Measurements from ENCODE around the gene SMARCC1. TPM values are rescaled to one million over a fixed set of nuclear protein-coding genes. Genes with fewer than 3 reads are reported as not detected.
"Not testable (repeated sequence)": the region's sequence is repeated elsewhere in the genome, so short reads cannot be mapped to it uniquely, and the experiment has no call there.

Gene SMARCC1
- total RNA-seq, result 25.6 and 28.7 TPM in 2 replicates

DNA sequence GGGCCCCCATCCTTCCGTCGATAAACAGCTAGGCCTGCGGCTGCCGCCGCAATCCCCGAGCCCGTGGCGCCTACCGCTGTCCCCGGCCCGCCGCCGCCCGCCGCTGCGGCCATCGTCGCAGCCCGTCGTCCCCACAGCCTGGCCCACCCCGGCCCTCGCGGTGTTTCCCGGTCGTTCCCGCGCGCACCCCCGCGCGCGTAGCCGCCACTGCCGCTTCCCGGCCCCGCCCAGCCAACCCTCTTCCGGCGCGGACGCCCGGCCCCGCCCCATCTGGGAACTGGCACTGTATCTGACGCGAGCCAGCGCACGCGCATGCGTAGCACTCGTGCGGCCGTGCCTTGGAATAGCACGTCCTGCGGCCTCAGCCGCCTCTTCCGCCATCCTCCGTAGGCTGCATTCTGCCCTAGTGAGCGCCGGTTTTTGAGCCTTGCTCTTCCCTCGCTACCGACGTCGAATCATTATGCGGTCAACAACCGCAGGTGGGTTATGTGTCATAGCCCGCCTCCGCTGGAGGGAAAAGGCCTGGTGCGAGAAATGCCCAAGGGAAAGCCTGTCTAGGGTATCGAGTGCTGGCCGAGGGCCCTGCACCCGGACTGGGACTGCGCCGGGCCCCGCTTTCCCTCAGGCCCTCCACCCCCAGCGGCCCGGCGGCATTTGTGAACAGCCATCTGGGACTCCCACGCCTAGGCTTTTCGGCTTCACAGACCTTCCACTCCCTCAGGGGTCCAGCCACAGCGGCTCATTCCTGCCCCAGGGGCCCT, at the start of gene SMARCC1:
SMARCC1 (minus strand) TSS at position 209 of the 761 bp plus-strand sequence; CDS start at position 113, 96 bp downstream.
- peak within 1 kb of the TSS; percentile 78 for H3K4me3 ChIP-seq (ENCODE audit: low read depth, low read length)
- no peak for FAIRE-seq
- TF ChIP-seq, protein P1, sequence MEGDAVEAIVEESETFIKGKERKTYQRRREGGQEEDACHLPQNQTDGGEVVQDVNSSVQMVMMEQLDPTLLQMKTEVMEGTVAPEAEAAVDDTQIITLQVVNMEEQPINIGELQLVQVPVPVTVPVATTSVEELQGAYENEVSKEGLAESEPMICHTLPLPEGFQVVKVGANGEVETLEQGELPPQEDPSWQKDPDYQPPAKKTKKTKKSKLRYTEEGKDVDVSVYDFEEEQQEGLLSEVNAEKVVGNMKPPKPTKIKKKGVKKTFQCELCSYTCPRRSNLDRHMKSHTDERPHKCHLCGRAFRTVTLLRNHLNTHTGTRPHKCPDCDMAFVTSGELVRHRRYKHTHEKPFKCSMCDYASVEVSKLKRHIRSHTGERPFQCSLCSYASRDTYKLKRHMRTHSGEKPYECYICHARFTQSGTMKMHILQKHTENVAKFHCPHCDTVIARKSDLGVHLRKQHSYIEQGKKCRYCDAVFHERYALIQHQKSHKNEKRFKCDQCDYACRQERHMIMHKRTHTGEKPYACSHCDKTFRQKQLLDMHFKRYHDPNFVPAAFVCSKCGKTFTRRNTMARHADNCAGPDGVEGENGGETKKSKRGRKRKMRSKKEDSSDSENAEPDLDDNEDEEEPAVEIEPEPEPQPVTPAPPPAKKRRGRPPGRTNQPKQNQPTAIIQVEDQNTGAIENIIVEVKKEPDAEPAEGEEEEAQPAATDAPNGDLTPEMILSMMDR (IDR thresholded peaks at IDR 0.05; ENCODE audit: insufficient read depth, low read length, severe bottlenecking), result no peak
- DNase-seq (ENCODE audit: low read depth), result peak; percentile 93
- H3K27me3 ChIP-seq (ENCODE audit: control insufficient read depth, insufficient read depth, low read length), result no peaks in the 10 kb centered on the region
- no peaks in the 10 kb centered on the region for H3K36me3 ChIP-seq (ENCODE audit: control insufficient read depth, insufficient read depth, low read length)

DNA sequence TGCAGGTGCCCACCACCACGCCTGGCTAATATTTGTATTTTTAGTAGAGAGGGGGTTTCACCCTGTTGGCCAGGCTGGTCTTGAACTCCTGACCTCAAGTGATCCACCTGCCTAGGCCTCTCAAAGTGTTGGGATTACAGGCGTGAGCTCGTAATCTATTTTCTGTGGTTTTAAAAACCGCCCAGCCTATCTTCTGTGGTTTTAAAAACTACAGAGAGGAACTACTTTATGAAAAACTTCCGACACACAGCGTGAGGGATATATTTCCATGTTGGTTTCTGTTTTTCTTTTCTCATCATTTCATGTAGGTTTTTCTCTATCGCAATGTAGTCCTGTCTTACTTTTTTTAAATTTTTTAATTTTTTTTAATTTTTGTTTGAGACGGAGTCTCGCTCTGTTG, 47.8 kb upstream of the SMARCC1 start:
- not testable (repeated sequence) for H3K27me3 ChIP-seq (ENCODE audit: control insufficient read depth, insufficient read depth, low read length); FAIRE-seq; DNase-seq (ENCODE audit: low read depth); H3K4me3 ChIP-seq (ENCODE audit: low read depth, low read length)
- H3K36me3 ChIP-seq (ENCODE audit: control insufficient read depth, insufficient read depth, low read length), result peaks cover 27% of the 10 kb centered on the region

DNA sequence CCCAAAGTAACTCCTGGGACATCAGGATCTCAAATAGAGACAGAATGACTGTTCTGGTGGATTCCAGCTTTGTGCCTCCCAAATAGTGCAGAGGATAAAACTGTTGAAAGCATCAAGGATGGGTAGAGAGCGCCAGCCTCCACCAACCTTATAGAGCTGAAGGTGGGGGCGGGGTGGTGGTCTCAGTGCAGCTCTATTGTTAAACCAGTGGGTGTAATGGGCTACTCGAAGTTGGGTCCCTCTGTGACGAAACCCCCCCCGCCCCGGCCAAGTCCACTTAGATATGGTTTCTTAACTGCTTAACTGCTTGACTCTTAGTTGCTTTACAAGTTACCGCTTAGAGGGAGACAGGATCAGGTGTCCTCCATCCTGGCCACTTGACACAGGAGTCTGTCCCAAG, 43.9 kb upstream of the SMARCC1 start:
- no peaks in the 10 kb centered on the region for H3K27me3 ChIP-seq (ENCODE audit: control insufficient read depth, insufficient read depth, low read length)
- FAIRE-seq (no peak), DNase-seq (ENCODE audit: low read depth) (no peak)
- peaks cover 16% of the 10 kb centered on the region for H3K36me3 ChIP-seq (ENCODE audit: control insufficient read depth, insufficient read depth, low read length)
- TF ChIP-seq, protein P1 (IDR thresholded peaks at IDR 0.05; ENCODE audit: insufficient read depth, low read length, severe bottlenecking), result no peak
- H3K4me3 ChIP-seq (ENCODE audit: low read depth, low read length), result peak overlapping the region; percentile 69

DNA sequence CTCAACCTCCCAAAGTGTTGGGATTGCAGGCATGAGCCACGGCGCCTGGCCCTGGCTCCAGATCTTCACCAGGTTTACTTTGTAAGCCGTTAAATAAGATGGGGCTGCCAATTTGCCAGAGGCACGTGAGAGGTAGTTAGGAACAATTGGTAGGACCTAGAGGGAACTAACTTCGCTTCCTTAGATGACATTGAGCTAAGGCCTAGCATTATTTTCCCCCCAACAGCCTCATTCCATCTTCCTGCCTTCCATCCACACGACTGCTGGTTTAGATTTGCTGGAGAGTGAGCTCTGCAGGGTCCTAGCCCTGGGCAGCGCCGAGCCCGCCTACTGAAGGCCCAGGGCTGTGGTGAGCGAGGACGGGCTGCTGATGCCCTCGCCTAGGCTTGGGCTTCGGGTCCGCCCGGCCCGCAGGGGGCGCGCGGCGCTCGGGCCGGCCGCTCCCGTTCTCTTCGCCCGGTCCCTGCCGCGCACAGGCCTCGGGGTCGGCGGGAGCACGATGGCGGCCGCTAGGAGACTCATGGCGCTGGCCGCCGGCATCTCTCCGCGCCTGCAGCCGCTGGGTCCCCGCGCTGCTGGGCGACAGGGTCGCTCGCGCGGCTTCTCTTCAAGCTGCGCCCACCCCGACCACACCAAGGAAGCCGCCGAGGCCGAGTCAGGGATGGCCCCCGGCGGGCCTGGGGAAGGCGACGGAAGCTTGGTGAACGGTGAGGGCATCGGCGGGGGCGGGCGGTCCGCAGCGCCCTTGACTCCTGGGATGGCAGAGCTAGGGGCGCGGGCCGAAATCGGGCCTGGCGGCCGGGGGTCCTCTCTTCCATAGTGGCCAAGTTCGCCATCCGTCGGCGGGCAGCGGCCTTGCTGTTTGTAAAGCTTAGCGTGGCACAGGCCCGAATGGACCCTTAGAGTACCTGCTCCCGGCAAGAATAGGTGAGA, 43.1 kb upstream of the SMARCC1 start:
- no peak for FAIRE-seq
- peaks cover 14% of the 10 kb centered on the region for H3K36me3 ChIP-seq (ENCODE audit: control insufficient read depth, insufficient read depth, low read length)
- peak overlapping the region; percentile 69 for H3K4me3 ChIP-seq (ENCODE audit: low read depth, low read length)
- TF ChIP-seq, protein P1 (IDR thresholded peaks at IDR 0.05; ENCODE audit: insufficient read depth, low read length, severe bottlenecking), result peak; percentile 82
- no peaks in the 10 kb centered on the region for H3K27me3 ChIP-seq (ENCODE audit: control insufficient read depth, insufficient read depth, low read length)
- DNase-seq (ENCODE audit: low read depth), result peak; percentile 59

DNA sequence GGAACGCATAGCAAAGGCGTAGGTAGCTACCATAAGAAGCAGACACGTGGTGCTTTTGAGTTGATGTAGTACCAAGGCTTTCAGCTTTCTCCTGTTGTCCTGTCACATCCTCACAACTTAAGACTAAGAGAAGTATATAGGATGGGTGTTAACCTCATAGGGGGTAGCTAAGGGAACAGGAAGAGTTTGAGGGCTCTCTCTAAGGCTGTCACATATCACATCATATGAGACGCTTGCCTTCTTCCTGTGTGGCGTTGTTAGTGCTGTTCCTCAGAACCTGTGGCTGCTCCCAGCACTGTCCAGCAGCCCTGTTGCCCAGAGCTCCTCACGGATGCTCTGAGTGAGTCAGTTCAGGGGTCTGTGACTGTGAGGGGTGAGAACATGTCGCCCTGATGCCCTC, 35.9 kb upstream of the SMARCC1 start:
- FAIRE-seq, result no peak
- TF ChIP-seq, protein P1 (IDR thresholded peaks at IDR 0.05; ENCODE audit: insufficient read depth, low read length, severe bottlenecking), result no peak
- peaks cover 5% of the 10 kb centered on the region for H3K36me3 ChIP-seq (ENCODE audit: control insufficient read depth, insufficient read depth, low read length)

DNA sequence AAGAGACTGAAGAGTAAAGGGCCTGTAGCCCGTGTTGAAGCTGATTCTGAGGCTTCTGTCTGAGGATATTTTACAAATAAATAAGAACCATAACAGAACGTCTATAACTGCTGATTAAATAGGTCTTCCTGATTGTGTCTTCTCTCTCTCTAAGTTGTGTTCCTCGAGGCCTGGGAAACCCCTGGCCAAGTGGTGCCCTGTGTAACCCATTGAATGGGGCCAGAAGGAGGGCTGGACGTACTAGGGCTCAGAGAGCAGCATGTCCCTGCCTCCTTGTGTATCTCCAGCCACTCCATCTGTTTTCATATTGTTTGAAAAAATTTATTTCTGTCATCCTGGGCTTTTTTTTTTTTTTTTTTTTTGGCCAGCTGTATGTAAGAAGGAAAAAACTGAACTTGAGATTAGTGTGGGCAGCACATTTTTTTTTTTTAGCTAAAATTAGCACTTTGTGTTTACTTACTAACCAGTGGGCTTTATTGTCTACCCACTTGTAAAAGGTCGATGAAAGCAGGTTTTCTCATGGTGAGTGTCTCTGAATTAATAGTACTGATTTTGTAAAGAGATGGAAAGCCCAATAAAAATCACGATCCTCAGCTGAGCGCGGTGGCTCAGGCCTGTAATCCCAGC, 32.0 kb upstream of the SMARCC1 start:
- FAIRE-seq (no peak), DNase-seq (ENCODE audit: low read depth) (no peak)
- peaks cover 7% of the 10 kb centered on the region for H3K36me3 ChIP-seq (ENCODE audit: control insufficient read depth, insufficient read depth, low read length)
- TF ChIP-seq, protein P1 (IDR thresholded peaks at IDR 0.05; ENCODE audit: insufficient read depth, low read length, severe bottlenecking), result no peak
- H3K27me3 ChIP-seq (ENCODE audit: control insufficient read depth, insufficient read depth, low read length), result no peaks in the 10 kb centered on the region
- H3K4me3 ChIP-seq (ENCODE audit: low read depth, low read length), result no peak overlapping the region

More for the DNA sequence above, 35.9 kb upstream of the SMARCC1 start:
- Histone ChIP-seq H3K4me3 (ENCODE audit: low read depth, low read length) (no peak overlapping the region), H3K27me3 (ENCODE audit: control insufficient read depth, insufficient read depth, low read length) (no peaks in the 10 kb centered on the region)
- DNase-seq (ENCODE audit: low read depth), result no peak
